ENCODE results near the gene MPEG1.

Gene MPEG1

GRCh38 chr11:59218893-59219292, 6.2 kb upstream of the MPEG1 start:
- no peak for DNase-seq (ENCODE audit: low read depth in 2 of 2)

GRCh38 chr11:59218319-59218718, 5.6 kb upstream of the MPEG1 start:
- DNase-seq (ENCODE audit: low read depth in 2 of 2), result no peak

GRCh38 chr11:59216641-59217564, 4.2 kb upstream of the MPEG1 start:
- no peak for DNase-seq (ENCODE audit: low read depth in 2 of 2)

- DNase-seq (ENCODE audit: low read depth in 2 of 2), result no peak
Measured at GRCh38 chr11:59214141-59214893, 1.6 kb upstream of the MPEG1 start.

- no peak for DNase-seq (ENCODE audit: low read depth in 2 of 2)
Measured at GRCh38 chr11:59212222-59212621, 505 bp downstream of the MPEG1 start.

- DNase-seq (ENCODE audit: low read depth in 2 of 2), result no peak
Measured at GRCh38 chr11:59208956-59209355, 3.8 kb downstream of the MPEG1 start.

- DNase-seq (ENCODE audit: low read depth in 2 of 2), result peak in 1 of 2 donors; percentile 37
Measured at GRCh38 chr11:59207988-59208451, 4.7 kb downstream of the MPEG1 start.

GRCh38 chr11:59206635-59207034, 6.1 kb downstream of the MPEG1 start:
- no peak for DNase-seq (ENCODE audit: low read depth in 2 of 2)

GRCh38 chr11:59205648-59206047, 7.1 kb downstream of the MPEG1 start:
- DNase-seq (ENCODE audit: low read depth in 2 of 2), result no peak

- no peak for DNase-seq (ENCODE audit: low read depth in 2 of 2)
Measured at GRCh38 chr11:59204746-59205145, 8.0 kb downstream of the MPEG1 start.

- DNase-seq (ENCODE audit: low read depth in 2 of 2), result no peak
Measured at GRCh38 chr11:59201353-59201752, 11.4 kb downstream of the MPEG1 start.

GRCh38 chr11:59200423-59200746, 12.3 kb downstream of the MPEG1 start:
- no peak for DNase-seq (ENCODE audit: low read depth in 2 of 2)

- no peak for DNase-seq (ENCODE audit: low read depth in 2 of 2)
Measured at GRCh38 chr11:59199546-59200422, 12.9 kb downstream of the MPEG1 start.

- DNase-seq (ENCODE audit: low read depth in 2 of 2), result no peak
Measured at GRCh38 chr11:59198726-59199125, 14.0 kb downstream of the MPEG1 start.

GRCh38 chr11:59197991-59198390, 14.7 kb downstream of the MPEG1 start:
- DNase-seq (ENCODE audit: low read depth in 2 of 2), result no peak

GRCh38 chr11:59196777-59197176, 15.9 kb downstream of the MPEG1 start:
- no peak for DNase-seq (ENCODE audit: low read depth in 2 of 2)

- DNase-seq (ENCODE audit: low read depth in 2 of 2), result no peak
Measured at GRCh38 chr11:59195586-59195985, 17.1 kb downstream of the MPEG1 start.

GRCh38 chr11:59193587-59194130, 19.1 kb downstream of the MPEG1 start:
- no peak for DNase-seq (ENCODE audit: low read depth in 2 of 2)

GRCh38 chr11:59192446-59193020, 20.2 kb downstream of the MPEG1 start:
- no peak for DNase-seq (ENCODE audit: low read depth in 2 of 2)

GRCh38 chr11:59191890-59192289, 20.8 kb downstream of the MPEG1 start:
- DNase-seq (ENCODE audit: low read depth in 2 of 2), result no peak

GRCh38 chr11:59191095-59191494, 21.6 kb downstream of the MPEG1 start:
- DNase-seq (ENCODE audit: low read depth in 2 of 2), result no peak

Measured in activated CD8-positive, alpha-beta memory T cell treated with anti-CD3 and anti-CD28 coated beads for 4 hours (primary cell).